GM12892 (cell line): ENCODE results near the gene KATNB1.

Source experiments
- POLR2AphosphoS5 ChIP-seq: IDR thresholded peaks from 2 replicates; pipeline ENCODE4 v1.6.1; 2011; ENCODE audit warnings: low read depth, low read length, control low read depth
- TAF1 ChIP-seq: IDR thresholded peaks from 2 replicates; pipeline ENCODE4 v1.6.1; 2011; ENCODE audit warnings: low read depth, mild to moderate bottlenecking, control low read depth, low read length, borderline replicate concordance

DNA sequence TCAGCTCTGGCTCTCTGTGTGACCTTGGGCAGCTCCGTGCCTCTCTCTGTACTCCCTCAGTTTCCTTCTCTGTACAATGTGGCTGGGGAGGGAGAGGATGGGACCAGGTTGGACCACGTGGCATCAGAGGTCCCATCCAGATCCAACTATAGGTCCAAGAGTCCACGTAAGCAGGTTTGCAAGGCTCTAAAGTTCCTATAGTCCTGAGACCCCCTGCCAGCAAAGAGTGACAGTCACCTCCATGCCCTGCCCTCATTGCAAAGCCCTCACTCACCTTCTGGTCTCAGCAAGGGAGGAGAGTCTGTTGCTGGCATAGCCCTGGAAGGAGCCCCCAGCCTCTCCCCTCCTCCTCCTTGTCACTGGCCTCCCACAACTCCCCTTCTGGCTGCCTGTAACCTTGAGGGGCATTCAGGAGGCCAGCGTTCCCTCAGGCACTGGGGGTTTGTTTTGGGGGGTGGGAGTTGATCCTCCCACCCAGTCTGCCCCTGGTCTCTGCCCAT is 47.0 kb upstream of the KATNB1 start:
- no peak for TF ChIP-seq POLR2AphosphoS5
- no peak for TF ChIP-seq TAF1
